Measurements from ENCODE around the gene PARP1. TPM values are rescaled to one million over a fixed set of nuclear protein-coding genes. Genes with fewer than 3 reads are reported as not detected.

PARP1 gene
- total RNA-seq, 1 experiment from 2014 or later: 376 TPM

GRCh38 chr1:226450688-226451087 is 42.8 kb upstream of the PARP1 start:
- Mint-ChIP-seq H3K27me3 (ENCODE audit: low read depth) (no peaks in the 10 kb centered on the region), H3K36me3 (no peaks in the 10 kb centered on the region), H3K4me3 (no peak overlapping the region), H3K9me3 (peaks cover 12% of the 10 kb centered on the region), H3K4me1 (peaks cover 40% of the 10 kb centered on the region), H3K27ac (no peak overlapping the region)
- CTCF ChIA-PET: no interaction called here
- DNase-seq (ENCODE audit: low spot score) (no peak), ATAC-seq (no peak)
- POLR2A ChIA-PET: no interaction called here
- TF ChIP-seq ZMAT4 (CRISPR knock-in tag; IDR thresholded peaks at IDR 0.05): no peak
- TF ChIP-seq, protein P1, sequence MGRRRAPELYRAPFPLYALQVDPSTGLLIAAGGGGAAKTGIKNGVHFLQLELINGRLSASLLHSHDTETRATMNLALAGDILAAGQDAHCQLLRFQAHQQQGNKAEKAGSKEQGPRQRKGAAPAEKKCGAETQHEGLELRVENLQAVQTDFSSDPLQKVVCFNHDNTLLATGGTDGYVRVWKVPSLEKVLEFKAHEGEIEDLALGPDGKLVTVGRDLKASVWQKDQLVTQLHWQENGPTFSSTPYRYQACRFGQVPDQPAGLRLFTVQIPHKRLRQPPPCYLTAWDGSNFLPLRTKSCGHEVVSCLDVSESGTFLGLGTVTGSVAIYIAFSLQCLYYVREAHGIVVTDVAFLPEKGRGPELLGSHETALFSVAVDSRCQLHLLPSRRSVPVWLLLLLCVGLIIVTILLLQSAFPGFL (CRISPR knock-in tag; IDR thresholded peaks at IDR 0.05; ENCODE audit: borderline replicate concordance): no peak
- no peak for TF ChIP-seq TP53 (CRISPR knock-in tag; IDR thresholded peaks at IDR 0.05)
- no peak for TF ChIP-seq ETV6 (CRISPR knock-in tag; IDR thresholded peaks at IDR 0.05)
- TF ChIP-seq ZBTB43 (CRISPR knock-in tag; IDR thresholded peaks at IDR 0.05): no peak
- no peak for TF ChIP-seq GABPB1 (CRISPR knock-in tag; IDR thresholded peaks at IDR 0.05)
- no peak for TF ChIP-seq ZNF281 (CRISPR knock-in tag; IDR thresholded peaks at IDR 0.05)
- no peak for TF ChIP-seq KAT7 (CRISPR knock-in tag; IDR thresholded peaks at IDR 0.05; ENCODE audit: borderline replicate concordance)
- TF ChIP-seq ZNF219 (CRISPR knock-in tag; IDR thresholded peaks at IDR 0.05; ENCODE audit: borderline replicate concordance): no peak

- Mint-ChIP-seq H3K4me1 (peaks cover 48% of the 10 kb centered on the region), H3K36me3 (no peaks in the 10 kb centered on the region), H3K27ac (no peak overlapping the region), H3K4me3 (no peak overlapping the region), H3K9me3 (peaks cover 12% of the 10 kb centered on the region), H3K27me3 (ENCODE audit: low read depth) (no peaks in the 10 kb centered on the region)
- TF ChIP-seq ZBTB43 (CRISPR knock-in tag; IDR thresholded peaks at IDR 0.05): no peak
- no peak for TF ChIP-seq ATF6 (CRISPR knock-in tag; IDR thresholded peaks at IDR 0.05)
- no peak for TF ChIP-seq ELF4 (CRISPR knock-in tag; IDR thresholded peaks at IDR 0.05; ENCODE audit: low read depth)
- DNase-seq (ENCODE audit: low spot score): no peak
- ChIA-PET POLR2A (interaction anchor here (0.6 kb wide), 1 partner anchor 53 kb away, joined by 3 read pairs; no protein-coding TSS in a partner anchor), CTCF (interaction anchor here (0.9 to 4.4 kb wide), 3 partner anchors 8 to 42 kb away, joined by 3 to 36 read pairs (median 5); partner anchors contain the start of gene PARP1)
- no peak for ATAC-seq
These were observed 41.9 kb upstream of the PARP1 start for GRCh38 chr1:226449823-226450222.

Measured in WTC11 (cell line).